Measurements from ENCODE around the gene SLC7A11.

SLC7A11 gene

DNA sequence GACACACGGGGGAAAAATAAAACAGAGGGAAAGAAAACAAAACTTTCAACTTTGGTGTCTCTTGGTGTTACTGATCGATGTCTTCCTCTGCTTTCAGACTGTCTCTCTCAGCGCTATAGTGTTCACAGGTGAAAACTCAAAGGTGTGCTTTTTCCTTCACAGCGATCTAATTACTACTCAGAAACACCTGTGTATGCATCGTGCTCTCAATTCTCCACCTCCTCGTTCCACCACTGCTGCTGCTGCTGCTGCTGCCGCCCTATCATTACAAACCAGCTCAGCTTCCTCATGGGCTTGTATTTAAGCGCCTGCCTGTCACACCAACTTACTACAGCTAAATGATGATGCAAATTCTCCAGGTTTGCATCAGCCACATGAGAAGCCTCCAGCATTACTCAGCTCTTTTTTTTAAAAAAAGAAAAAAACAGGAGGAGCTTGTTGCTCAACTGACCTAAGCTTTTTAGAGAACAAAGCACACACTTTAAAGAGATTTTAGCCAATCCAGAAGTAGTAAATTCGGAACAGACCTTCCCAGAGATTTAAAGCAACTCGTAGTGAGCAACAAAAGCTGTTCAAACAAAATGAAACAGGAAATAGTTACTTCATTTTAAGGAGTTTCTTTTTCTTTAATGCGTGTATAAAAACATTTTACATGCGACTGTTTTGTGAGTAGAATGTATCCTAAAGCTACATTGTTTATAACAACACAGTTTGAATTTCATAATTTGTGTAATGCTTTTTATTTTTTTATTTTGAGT is at the start of gene SLC7A11:
TSS of gene SLC7A11 (minus strand) at position 274 of the 758 bp plus-strand sequence. CDS start 280 bp downstream, outside the sequence.
- no CpG with 5 or more reads among the region's 12 CpGs for WGBS (ENCODE audit: insufficient coverage, insufficient read length)
- no peaks in the 10 kb centered on the region for H3K4me1 ChIP-seq (ENCODE audit: control insufficient read depth, insufficient read depth, low read length)
- DNase-seq (ENCODE audit: low read depth, low spot score) = peak; percentile 68

DNA sequence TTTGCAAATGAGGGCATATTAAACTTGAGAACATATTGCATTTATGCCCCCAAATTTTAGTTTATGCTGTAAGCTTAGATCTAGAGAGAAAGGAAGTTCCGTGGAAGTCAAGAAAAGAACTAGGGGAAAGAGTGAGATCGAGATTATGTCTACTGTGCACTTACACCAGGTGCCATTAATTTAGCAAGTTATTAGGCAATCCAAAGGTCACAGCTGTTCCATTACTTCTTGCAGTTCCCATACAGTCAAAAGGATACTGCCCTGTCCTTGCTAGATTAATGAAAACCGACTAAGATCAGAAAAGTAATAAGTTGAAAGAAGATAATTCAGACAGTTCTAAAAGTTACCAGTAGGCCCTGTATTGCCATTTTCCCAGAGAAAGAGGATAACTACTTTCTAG is 49.3 kb upstream of the SLC7A11 start:
- WGBS (ENCODE audit: insufficient coverage, insufficient read length) = no CpG with 5 or more reads among the region's 3 CpGs
- DNase-seq (ENCODE audit: low read depth, low spot score) = no peak
- Histone ChIP-seq H3K27me3 (ENCODE audit: control insufficient read depth, insufficient read depth, low read length) (no peaks in the 10 kb centered on the region), H3K4me1 (ENCODE audit: control insufficient read depth, insufficient read depth, low read length) (no peaks in the 10 kb centered on the region), H3K36me3 (ENCODE audit: control insufficient read depth, insufficient read depth, low read length) (no peaks in the 10 kb centered on the region), H3K4me3 (ENCODE audit: low read length) (no peak overlapping the region), H3K27ac (ENCODE audit: low read length) (no peak overlapping the region), H3K9me3 (ENCODE audit: control insufficient read depth, insufficient read depth, low read length) (no peaks in the 10 kb centered on the region)

More for the DNA sequence above, at the start of gene SLC7A11:
- Histone ChIP-seq H3K4me3 (ENCODE audit: low read length) (peak within 1 kb of the TSS; percentile 66; the same call in 1 of the 2 replicates), H3K27ac (ENCODE audit: low read length) (no peak within 1 kb of the TSS), H3K36me3 (ENCODE audit: control insufficient read depth, insufficient read depth, low read length) (no peaks in the 10 kb centered on the region; the same call in 1 of the 2 replicates), H3K9me3 (ENCODE audit: control insufficient read depth, insufficient read depth, low read length) (no peaks in the 10 kb centered on the region), H3K27me3 (ENCODE audit: control insufficient read depth, insufficient read depth, low read length) (no peaks in the 10 kb centered on the region)

DNA sequence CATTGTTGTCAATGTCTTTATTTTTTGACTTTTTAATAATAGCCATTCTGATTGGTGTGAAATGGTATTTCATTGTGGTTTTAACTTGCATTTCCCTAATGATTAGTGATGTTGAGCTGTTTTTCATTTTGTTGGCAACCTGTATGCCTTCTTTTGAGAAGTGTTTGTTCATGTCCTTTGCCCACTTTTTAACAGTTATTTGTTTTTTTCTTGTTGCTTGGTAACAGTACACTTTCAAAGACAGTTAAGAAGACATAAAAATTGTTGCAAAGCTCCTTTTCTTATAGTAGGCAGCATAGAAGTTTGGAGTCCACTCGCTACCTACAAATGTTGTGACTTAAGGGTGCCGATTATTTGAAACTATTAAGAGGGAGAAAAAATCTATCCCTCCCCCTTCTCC is 48.7 kb upstream of the SLC7A11 start:
- H3K27ac ChIP-seq (ENCODE audit: low read length) = no peak overlapping the region
- no peak for DNase-seq (ENCODE audit: low read depth, low spot score)
- H3K4me3 ChIP-seq (ENCODE audit: low read length) = no peak overlapping the region
- H3K27me3 ChIP-seq (ENCODE audit: control insufficient read depth, insufficient read depth, low read length) = no peaks in the 10 kb centered on the region
- no peaks in the 10 kb centered on the region for H3K36me3 ChIP-seq (ENCODE audit: control insufficient read depth, insufficient read depth, low read length)
- H3K9me3 ChIP-seq (ENCODE audit: control insufficient read depth, insufficient read depth, low read length) = no peaks in the 10 kb centered on the region
- no CpG with 5 or more reads among the region's 2 CpGs for WGBS (ENCODE audit: insufficient coverage, insufficient read length)
- H3K4me1 ChIP-seq (ENCODE audit: control insufficient read depth, insufficient read depth, low read length) = no peaks in the 10 kb centered on the region

DNA sequence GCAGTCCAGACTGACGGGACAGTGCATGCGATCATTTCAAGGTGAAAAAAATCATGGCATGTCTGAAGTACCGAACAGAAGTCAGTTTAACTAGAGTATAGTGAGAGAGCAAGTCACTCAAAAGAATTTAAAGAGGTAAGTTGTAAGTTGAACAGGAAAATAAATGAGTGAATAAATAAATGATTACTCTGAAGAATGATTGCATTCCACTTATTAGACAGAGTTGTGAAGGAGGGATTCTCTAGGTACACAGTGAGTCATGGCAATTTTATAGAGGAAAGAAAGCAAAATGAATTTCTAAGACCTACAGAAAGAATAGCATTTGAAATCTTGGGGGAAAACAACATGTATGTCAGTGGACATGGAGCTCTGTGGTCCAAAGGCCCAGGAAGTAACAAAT is 37.1 kb upstream of the SLC7A11 start:
- no CpG with 5 or more reads among the region's 3 CpGs for WGBS (ENCODE audit: insufficient coverage, insufficient read length)
- Histone ChIP-seq H3K27ac (ENCODE audit: low read length) (no peak overlapping the region), H3K9me3 (ENCODE audit: control insufficient read depth, insufficient read depth, low read length) (no peaks in the 10 kb centered on the region), H3K4me1 (ENCODE audit: control insufficient read depth, insufficient read depth, low read length) (no peaks in the 10 kb centered on the region), H3K36me3 (ENCODE audit: control insufficient read depth, insufficient read depth, low read length) (no peaks in the 10 kb centered on the region), H3K27me3 (ENCODE audit: control insufficient read depth, insufficient read depth, low read length) (no peaks in the 10 kb centered on the region), H3K4me3 (ENCODE audit: low read length) (no peak overlapping the region)
- DNase-seq (ENCODE audit: low read depth, low spot score) = no peak

DNA sequence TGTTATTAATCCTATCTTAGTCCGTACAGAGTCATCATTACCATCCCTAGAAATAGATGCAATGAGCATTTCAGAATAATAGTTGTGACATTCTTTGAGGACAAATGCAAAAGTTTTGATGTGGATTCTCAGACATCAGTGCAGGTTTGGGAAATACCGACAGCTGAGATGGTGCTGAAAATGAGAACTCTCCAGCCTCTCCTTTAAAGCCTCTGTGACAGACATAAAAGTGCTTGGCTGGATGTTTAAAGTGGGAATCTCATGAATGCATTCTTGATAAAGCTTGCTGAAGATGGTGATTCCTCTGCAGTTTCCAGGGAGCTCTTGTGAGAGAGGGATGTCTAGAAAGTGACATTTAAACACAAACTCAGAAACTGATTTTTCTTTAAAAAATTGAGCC is 35.0 kb upstream of the SLC7A11 start:
- Histone ChIP-seq H3K27me3 (ENCODE audit: control insufficient read depth, insufficient read depth, low read length) (no peaks in the 10 kb centered on the region), H3K9me3 (ENCODE audit: control insufficient read depth, insufficient read depth, low read length) (no peaks in the 10 kb centered on the region), H3K4me3 (ENCODE audit: low read length) (no peak overlapping the region), H3K4me1 (ENCODE audit: control insufficient read depth, insufficient read depth, low read length) (no peaks in the 10 kb centered on the region), H3K36me3 (ENCODE audit: control insufficient read depth, insufficient read depth, low read length) (no peaks in the 10 kb centered on the region), H3K27ac (ENCODE audit: low read length) (no peak overlapping the region)
- no peak for DNase-seq (ENCODE audit: low read depth, low spot score)
- no CpG with 5 or more reads among the region's 2 CpGs for WGBS (ENCODE audit: insufficient coverage, insufficient read length)

DNA sequence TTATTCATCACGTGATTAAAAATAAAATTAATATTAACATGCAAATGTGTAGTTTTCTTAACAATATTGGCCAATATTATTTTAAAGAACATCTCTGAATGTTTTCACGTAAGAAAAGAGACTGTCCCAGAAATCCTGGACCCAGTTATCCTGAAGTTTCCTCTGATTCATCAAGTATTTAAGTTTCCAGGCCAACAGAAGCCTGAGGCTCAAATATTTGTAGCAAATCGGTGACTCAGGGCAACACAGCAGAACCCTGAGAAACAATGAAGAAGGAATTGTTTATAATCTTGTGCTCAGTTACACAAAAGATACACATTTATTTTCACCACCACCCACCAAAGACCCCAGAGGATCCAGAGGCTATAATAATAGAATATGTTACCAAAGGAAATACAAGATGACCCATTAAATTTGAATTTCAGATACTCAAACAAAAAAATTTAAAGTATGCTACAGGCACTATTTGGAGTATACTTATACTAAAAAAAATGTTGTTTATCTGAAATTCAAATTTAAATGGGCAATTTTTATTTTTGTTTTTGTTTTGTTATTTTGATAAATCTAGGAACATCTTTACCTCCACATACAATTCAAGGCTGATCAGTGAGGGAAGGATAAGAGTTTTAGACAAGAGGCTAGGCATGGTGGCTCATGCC is 33.9 kb upstream of the SLC7A11 start:
- Histone ChIP-seq H3K4me1 (ENCODE audit: control insufficient read depth, insufficient read depth, low read length) (no peaks in the 10 kb centered on the region), H3K9me3 (ENCODE audit: control insufficient read depth, insufficient read depth, low read length) (no peaks in the 10 kb centered on the region), H3K27ac (ENCODE audit: low read length) (no peak overlapping the region), H3K36me3 (ENCODE audit: control insufficient read depth, insufficient read depth, low read length) (no peaks in the 10 kb centered on the region), H3K27me3 (ENCODE audit: control insufficient read depth, insufficient read depth, low read length) (no peaks in the 10 kb centered on the region), H3K4me3 (ENCODE audit: low read length) (no peak overlapping the region)
- no peak for DNase-seq (ENCODE audit: low read depth, low spot score)
- WGBS (ENCODE audit: insufficient coverage, insufficient read length) = no CpG with 5 or more reads among the region's 3 CpGs

DNA sequence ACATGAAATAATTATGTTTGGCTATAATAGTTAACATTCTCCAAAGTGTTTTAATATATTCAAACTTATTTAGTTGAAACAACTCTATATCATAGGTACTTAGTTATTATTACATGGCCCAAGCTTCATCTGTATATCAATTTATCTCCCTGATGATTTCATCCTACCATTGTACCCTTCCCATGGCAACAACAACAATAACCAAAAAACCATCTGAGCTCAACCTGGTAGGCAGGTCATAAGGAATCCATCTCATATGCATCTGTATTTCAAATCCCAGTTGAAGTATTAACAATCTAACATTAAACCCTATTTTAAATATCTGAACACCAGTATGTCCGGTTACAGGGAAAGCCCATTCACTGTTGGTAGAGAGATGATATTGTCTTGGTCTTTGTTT is 33.1 kb upstream of the SLC7A11 start:
- H3K27me3 ChIP-seq (ENCODE audit: control insufficient read depth, insufficient read depth, low read length) = no peaks in the 10 kb centered on the region
- no peak overlapping the region for H3K4me3 ChIP-seq (ENCODE audit: low read length)
- WGBS (ENCODE audit: insufficient coverage, insufficient read length) = no CpG with 5 or more reads among the region's 1 CpG
- H3K36me3 ChIP-seq (ENCODE audit: control insufficient read depth, insufficient read depth, low read length) = no peaks in the 10 kb centered on the region
- no peaks in the 10 kb centered on the region for H3K9me3 ChIP-seq (ENCODE audit: control insufficient read depth, insufficient read depth, low read length)
- DNase-seq (ENCODE audit: low read depth, low spot score) = no peak
- H3K4me1 ChIP-seq (ENCODE audit: control insufficient read depth, insufficient read depth, low read length) = no peaks in the 10 kb centered on the region
- no peak overlapping the region for H3K27ac ChIP-seq (ENCODE audit: low read length)

DNA sequence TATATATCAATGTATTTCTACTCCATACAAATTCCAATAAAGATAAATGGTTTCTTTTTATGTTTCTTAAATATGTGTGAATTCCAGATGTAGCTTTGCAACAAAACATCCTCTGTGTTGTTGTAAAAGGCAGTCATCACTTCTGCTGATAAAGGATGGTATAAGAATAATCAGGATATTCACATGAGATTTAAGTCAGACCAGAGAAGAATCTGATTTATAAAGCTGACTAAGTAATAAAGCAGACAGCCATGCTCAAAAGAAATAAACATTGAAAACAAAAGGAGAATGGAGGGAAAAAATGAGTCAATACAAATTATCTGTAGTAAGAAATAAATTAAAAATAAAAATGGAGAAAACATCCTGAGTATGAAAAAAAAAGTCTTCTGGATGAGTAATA is 27.0 kb upstream of the SLC7A11 start:
- Histone ChIP-seq H3K27ac (ENCODE audit: low read length) (no peak overlapping the region), H3K4me1 (ENCODE audit: control insufficient read depth, insufficient read depth, low read length) (no peaks in the 10 kb centered on the region), H3K36me3 (ENCODE audit: control insufficient read depth, insufficient read depth, low read length) (no peaks in the 10 kb centered on the region), H3K27me3 (ENCODE audit: control insufficient read depth, insufficient read depth, low read length) (no peaks in the 10 kb centered on the region), H3K4me3 (ENCODE audit: low read length) (no peak overlapping the region), H3K9me3 (ENCODE audit: control insufficient read depth, insufficient read depth, low read length) (no peaks in the 10 kb centered on the region)
- DNase-seq (ENCODE audit: low read depth, low spot score) = no peak

DNA sequence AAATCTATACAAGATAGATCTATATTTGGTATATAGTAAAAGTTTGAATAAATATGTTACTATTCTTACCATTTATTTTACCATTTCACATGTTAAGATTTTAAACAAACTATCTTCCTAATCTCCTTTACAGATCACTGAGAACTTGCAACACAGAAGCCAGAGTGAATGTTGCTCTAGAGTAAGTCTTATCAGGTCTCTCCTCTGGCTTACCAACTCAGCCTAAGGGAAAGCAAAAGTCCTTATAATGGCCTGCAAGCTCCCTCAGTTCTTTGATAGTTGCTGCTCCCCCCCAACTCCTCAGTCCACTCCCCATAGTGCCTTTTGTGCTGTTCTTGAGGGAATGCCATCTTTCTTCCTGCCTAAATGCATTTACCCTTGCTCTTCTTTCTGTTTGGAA is 25.7 kb upstream of the SLC7A11 start:
- Histone ChIP-seq H3K27ac (ENCODE audit: low read length) (no peak overlapping the region), H3K4me3 (ENCODE audit: low read length) (no peak overlapping the region), H3K27me3 (ENCODE audit: control insufficient read depth, insufficient read depth, low read length) (no peaks in the 10 kb centered on the region), H3K9me3 (ENCODE audit: control insufficient read depth, insufficient read depth, low read length) (no peaks in the 10 kb centered on the region), H3K36me3 (ENCODE audit: control insufficient read depth, insufficient read depth, low read length) (no peaks in the 10 kb centered on the region), H3K4me1 (ENCODE audit: control insufficient read depth, insufficient read depth, low read length) (no peaks in the 10 kb centered on the region)
- DNase-seq (ENCODE audit: low read depth, low spot score) = no peak

DNA sequence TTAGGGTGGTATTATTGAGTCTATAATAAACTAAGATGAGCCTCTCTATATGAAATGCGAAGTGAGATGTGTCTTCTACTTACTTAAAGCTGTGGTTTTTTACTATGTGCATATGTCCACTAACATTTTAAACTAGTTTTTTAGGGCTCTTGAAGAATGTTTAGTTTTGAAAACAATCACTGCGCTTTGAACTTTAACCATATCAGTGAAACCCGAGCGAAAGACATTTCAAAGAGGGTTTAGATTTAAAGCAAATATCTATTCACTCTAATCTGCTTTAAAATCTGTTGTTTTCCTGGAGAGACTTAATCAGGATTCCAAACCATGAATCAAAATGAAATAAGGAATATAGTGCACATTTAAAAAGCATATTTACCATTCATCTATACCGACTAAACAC is 24.8 kb upstream of the SLC7A11 start:
- Histone ChIP-seq H3K36me3 (ENCODE audit: control insufficient read depth, insufficient read depth, low read length) (no peaks in the 10 kb centered on the region), H3K27me3 (ENCODE audit: control insufficient read depth, insufficient read depth, low read length) (no peaks in the 10 kb centered on the region), H3K27ac (ENCODE audit: low read length) (no peak overlapping the region), H3K9me3 (ENCODE audit: control insufficient read depth, insufficient read depth, low read length) (no peaks in the 10 kb centered on the region), H3K4me1 (ENCODE audit: control insufficient read depth, insufficient read depth, low read length) (no peaks in the 10 kb centered on the region), H3K4me3 (ENCODE audit: low read length) (no peak overlapping the region)
- no peak for DNase-seq (ENCODE audit: low read depth, low spot score)
- 100% methylated on average over 1 of the region's 5 CpGs for WGBS (ENCODE audit: insufficient coverage, insufficient read length)

Measured in iPS DF 6.9 (cell line).